ENCODE data around the gene GPR15LG. TPM values are rescaled to one million over a fixed set of nuclear protein-coding genes. Genes with fewer than 3 reads are reported as not detected.
"Not testable (repeated sequence)": the region's sequence is repeated elsewhere in the genome, so short reads cannot be mapped to it uniquely, and the experiment has no call there.

Gene GPR15LG
- not detected for total RNA-seq
- long read RNA-seq: 0 reads

DNA sequence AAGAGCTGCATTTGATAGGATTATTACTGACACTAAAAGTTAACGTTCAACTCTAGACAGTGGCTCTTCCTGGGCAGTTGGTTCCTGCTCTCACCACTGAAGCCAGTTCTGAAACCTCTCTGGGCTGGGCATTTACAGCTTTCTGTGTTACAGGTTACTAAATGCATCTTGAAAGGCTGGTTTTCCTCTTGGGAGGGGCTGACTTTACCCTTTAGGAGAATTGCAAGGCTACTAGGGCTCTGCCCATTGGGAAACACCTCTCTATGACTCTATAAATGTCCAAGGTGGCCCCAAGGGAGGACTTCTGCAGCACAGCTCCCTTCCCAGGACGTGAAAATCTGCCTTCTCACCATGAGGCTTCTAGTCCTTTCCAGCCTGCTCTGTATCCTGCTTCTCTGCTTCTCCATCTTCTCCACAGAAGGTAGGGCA lies at the start of gene GPR15LG:
Gene GPR15LG (plus strand): TSS at position 301 of the 429 bp plus-strand sequence. CDS start 51 bp downstream, at position 352.
- ATAC-seq (no peak), DNase-seq (ENCODE audit: missing footprints) (no peak)
- intact Hi-C loops (cut with DNase I): no loop called here

DNA sequence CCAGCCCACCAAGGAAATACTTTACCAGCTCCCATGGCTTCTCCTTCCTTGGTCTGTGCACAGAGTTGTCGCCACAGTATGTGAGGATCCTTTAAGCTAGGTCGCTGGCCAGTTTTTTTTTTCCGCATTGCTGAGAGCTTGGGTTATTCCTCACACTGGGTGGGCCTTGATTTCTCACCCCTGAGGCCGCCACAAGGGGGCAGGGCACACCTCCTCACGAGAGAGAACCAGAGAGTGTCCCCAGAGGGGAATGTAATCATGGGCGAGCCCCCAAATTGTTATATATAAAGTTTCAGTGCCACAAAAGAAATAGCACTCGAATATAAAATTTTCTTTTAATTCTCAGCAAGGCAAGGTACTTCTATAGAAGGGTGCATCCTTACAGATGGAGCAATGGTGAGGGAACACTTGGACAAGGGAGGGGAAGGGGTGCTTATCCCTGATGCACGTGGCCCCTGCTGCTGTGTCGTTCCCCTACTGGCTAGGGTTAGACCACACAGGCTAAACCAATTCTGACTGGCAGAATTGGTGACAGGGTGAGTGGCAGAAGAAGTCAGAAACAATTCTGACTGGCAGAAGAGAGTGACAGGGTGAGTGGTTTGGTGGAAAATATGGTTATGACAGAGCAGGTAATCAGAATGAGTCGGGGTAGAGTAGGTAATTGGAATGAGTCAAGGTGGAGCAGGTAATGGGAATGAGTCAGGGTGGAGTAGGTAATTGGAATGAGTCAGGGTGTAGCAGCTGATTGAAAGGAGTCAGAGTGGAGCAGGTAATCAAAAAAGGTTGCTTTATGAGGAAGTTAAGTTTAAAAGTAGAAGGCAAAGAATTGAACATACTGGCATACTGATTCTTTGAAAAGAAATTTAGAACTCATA lies 47.5 kb upstream of the GPR15LG start:
- DNase-seq (ENCODE audit: missing footprints); ATAC-seq; intact Hi-C loops (cut with DNase I): not testable (repeated sequence)

- ATAC-seq (no peak), DNase-seq (ENCODE audit: missing footprints) (no peak)
- intact Hi-C loops (cut with DNase I): no loop called here
These were observed 46.8 kb upstream of the GPR15LG start for GRCh38 chr10:84126785-84127167.

DNA sequence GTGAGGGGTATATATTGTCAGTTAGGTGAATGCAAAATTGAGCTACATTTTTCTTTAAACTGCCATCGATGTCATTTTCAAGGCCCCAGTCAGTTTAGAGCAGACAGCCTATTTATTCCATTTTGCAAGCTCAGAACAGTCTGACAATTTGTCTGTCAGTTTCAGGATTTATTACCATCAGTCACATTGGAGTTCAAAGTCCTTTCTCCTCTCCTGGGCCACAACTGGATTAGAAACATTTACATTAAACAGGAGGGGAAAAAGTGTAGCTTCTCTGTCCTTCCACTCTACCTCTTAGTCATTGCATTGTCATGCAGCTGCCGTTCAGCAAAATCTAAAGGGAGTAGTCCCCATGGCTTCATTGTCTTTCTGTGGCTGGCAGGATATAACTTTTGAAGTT lies 37.8 kb upstream of the GPR15LG start:
- DNase-seq (ENCODE audit: missing footprints): no peak
- intact Hi-C loops (cut with DNase I): no loop called here
- no peak for ATAC-seq

DNA sequence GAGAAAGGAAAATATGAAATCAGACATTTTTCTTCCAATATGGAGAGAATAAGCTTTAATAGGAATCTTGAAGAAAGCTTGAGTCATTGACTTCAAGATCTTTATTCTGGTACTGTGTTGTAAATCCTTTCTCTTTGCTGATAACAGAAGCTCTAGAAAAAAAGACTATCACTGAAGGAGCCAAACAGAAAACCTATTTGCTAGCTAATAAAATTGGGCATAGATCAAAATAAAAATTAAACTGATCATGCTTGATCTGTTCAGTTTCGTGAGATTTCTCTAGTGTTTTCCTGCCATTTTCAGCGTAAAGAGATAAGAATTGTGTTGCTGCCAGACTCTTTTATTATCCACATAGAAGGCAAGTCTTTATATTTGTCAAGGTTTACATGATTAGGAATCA lies 35.8 kb upstream of the GPR15LG start:
- no peak for ATAC-seq
- no peak for DNase-seq (ENCODE audit: missing footprints)
- intact Hi-C loops (cut with DNase I): no loop called here

DNA sequence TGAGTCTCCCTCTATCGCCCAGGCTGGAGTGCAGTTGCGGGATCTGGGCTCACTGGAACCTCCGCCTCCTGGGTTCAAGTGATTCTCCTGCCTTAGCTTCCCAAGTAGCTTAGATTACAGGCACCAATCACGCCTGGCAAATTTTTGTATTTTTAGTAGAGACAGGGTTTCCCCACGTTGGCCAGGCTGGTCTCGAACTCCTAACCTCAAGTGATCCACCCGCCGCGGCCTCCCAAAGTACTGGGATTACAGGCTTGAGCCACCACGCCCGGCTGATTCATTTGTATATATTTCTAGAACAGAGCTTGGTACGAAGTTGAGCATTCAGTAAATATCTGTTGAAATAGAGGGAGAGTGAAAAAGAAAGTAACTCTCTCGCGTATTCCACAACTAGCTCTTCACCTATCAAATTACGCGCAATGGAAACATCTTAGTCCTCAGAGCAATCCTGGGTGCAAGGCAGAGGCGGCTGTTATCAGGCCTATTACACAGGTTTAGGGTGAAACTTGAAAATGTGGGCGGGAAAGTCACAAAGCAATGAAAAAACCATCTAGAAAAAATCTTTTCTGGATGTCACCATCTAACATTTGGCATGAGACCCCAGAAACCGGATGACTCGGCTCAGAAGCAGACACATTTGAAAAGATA lies 35.0 kb upstream of the GPR15LG start:
- DNase-seq (ENCODE audit: missing footprints): peak; percentile 78
- no peak for ATAC-seq
- intact Hi-C loops (cut with DNase I): no loop called here

- DNase-seq (ENCODE audit: missing footprints) (peak; percentile 99), ATAC-seq (peak; percentile 100)
- intact Hi-C loops (cut with DNase I): loop anchor here (10.0 kb wide), 1 partner anchor 185 kb away; the partner anchor contains the start of gene CCSER2
These were observed 34.2 kb upstream of the GPR15LG start, which contains the start of gene GHITM for GRCh38 chr10:84139126-84140035. Gene GHITM, plus strand, starts transcription at chr10:84139509. Its CDS starts 1,992 bp downstream, at chr10:84141501.

DNA sequence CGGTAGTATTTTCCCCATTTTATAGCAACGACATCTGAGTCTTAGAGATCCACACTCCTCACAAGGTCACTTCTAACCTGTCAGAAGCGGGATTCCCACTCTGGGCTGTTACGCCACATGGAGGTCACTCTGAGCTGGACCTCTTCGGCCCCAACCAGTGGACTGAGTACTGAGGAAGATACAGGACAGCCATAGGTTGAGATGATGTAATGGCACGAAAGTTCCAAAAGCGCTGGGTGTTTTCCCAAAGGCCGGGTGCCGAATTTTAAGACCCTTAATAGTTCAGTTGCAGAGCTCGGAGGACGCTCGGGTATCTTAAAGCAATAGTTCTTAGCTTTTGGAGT lies 33.6 kb upstream of the GPR15LG start:
- intact Hi-C loops (cut with DNase I): loop anchor here (10.0 kb wide), 1 partner anchor 185 kb away; the partner anchor contains the start of gene CCSER2
- ATAC-seq (peak; percentile 7), DNase-seq (ENCODE audit: missing footprints) (no peak)

DNA sequence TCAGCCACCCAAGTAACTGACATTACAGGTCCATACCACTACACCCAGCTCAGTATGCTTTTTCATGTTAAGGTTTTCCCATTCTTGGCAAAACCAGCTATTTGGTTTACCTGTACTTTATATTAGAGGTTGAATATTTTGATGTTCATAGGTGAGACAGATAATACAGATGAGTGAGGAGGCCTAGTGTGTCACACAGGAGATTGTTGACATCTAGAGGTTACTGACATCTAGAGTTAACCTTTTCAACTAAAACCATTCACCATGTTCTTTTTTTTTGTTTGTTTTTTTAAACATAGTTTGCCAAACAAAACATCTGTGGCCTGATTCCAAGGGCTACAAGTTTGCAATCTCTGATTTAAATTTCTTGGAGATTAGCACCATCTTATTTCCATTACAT lies 26.3 kb upstream of the GPR15LG start:
- DNase-seq (ENCODE audit: missing footprints) (no peak), ATAC-seq (no peak)
- intact Hi-C loops (cut with DNase I): loop anchor here (10.0 kb wide), 1 partner anchor 177 kb away; the partner anchor contains the start of gene CCSER2

DNA sequence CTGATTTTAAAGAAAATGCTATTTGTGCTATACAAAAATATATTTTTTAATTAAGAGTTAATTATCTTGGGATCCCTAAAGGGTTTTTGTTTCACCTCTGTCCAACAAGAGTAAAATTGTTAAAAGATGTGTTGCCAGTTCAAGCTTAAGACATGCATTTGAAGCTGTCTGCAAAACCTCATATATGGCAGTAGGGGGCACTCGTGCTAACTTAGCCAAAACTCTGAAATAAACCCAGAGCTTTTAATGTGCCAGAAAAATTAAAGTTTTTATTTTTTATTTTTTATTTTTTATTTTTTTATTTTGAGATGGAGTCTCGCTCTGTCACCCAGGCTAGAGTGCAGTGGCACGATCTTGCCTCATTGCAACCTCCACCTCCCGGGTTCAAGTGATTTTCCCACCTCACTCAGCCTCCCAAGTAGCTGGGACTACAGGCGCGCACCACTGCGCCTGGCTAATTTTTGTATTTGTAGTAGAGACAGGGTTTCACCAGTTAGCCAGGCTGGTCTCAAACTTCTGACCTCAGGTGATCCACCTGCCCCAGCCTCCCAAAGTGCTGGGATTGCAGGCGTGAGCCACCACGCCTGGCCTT lies 25.5 kb upstream of the GPR15LG start:
- intact Hi-C loops (cut with DNase I): loop anchor here (2.0 to 10.0 kb wide), 2 partner anchors 57 to 177 kb away; partner anchors contain the start of gene CCSER2
- DNase-seq (ENCODE audit: missing footprints); ATAC-seq: not testable (repeated sequence)

GRCh38 chr10:84149854-84150253 lies 23.7 kb upstream of the GPR15LG start:
- intact Hi-C loops (cut with DNase I): loop anchor here (2.0 to 10.0 kb wide), 2 partner anchors 55 to 175 kb away; partner anchors contain the start of gene CCSER2
- DNase-seq (ENCODE audit: missing footprints): no peak
- ATAC-seq: no peak

GRCh38 chr10:84152769-84153168 lies 20.8 kb upstream of the GPR15LG start:
- intact Hi-C loops (cut with DNase I): no loop called here
- DNase-seq (ENCODE audit: missing footprints) (no peak), ATAC-seq (no peak)

GRCh38 chr10:84155521-84155920 lies 18.1 kb upstream of the GPR15LG start:
- ATAC-seq (no peak), DNase-seq (ENCODE audit: missing footprints) (no peak)
- intact Hi-C loops (cut with DNase I): no loop called here

DNA sequence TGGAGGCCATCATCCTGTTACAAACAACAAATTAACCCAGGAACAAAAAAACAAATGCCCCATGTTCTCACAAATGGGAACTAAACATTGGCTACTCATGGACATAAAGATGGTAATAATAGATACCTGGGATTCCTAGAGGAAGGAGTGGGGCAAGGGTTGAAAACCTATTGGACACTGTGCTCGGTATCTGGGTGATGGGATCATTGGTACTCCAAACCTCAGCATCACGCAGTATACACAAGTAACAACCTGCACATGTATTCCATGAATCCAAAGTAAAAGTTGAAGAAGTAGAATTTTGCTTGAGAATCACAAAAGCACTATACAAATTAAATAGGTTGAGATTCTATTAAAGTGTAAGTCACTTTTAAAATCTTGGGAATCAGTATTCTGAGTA lies 17.6 kb upstream of the GPR15LG start:
- no peak for ATAC-seq
- intact Hi-C loops (cut with DNase I): no loop called here

GRCh38 chr10:84156768-84157167 lies 16.8 kb upstream of the GPR15LG start:
- ATAC-seq (no peak), DNase-seq (ENCODE audit: missing footprints) (peak; percentile 65)
- intact Hi-C loops (cut with DNase I): no loop called here

More for the DNA sequence above, 17.6 kb upstream of the GPR15LG start:
- DNase-seq (ENCODE audit: missing footprints): no peak

- intact Hi-C loops (cut with DNase I): no loop called here
- DNase-seq (ENCODE audit: missing footprints): no peak
- ATAC-seq: no peak
These were observed 15.5 kb upstream of the GPR15LG start for GRCh38 chr10:84158061-84158460.

DNA sequence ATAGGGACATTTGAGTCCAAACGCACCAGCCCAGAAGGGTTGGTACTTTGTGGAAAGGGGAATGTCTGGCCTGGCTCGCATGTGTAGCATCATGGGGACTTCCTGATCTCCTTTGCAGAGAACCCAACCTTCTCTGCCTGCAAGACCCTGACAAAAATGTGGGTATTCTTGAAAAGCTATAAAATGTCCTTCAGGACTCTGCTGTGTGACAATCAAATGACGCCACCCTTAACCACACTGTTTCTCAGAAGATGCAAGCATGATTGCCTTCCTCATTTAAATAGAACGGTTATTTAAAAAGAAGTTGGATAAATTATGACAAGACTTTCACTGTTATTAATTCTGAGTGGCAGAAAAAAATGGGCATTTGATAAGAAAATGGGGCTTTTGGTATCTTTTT lies 15.1 kb upstream of the GPR15LG start:
- intact Hi-C loops (cut with DNase I): no loop called here
- ATAC-seq: no peak

DNA sequence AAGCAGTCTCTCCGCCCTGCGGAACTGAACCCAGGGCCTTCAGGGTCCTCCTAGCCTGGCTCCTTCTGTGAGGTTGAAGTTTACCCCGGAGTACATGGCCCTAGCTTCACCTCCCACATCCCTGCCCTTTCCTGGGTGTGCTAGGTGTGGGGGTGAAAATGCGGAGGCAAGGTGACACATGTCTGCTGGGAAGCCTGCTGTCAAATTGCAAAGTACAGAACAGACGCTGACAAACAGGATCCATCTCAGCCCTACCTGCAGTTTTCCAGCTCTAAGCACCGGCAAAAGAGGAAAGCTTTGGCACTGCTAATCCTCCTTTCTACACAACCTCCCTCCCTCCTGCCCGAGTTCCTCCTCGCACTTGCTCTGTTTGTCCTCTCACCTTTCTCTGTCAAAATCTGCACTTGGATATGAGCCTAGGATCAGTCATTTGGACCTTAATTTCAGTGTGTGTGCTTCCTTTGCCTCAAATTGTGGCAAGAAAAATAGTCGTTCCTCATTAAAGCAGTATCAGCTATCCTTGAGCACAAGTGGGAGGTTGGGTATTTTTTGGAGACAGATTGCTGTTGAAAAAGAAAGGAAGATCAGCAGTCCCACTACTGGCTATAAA lies 14.4 kb upstream of the GPR15LG start:
- DNase-seq (ENCODE audit: missing footprints) (no peak), ATAC-seq (no peak)
- intact Hi-C loops (cut with DNase I): no loop called here

More for the DNA sequence above, 15.1 kb upstream of the GPR15LG start:
- DNase-seq (ENCODE audit: missing footprints): no peak
